ENCODE measurements around the gene ISCA1.

Gene ISCA1

GRCh38 chr9:86217076-86217755, 65.1 kb downstream of the ISCA1 start:
- Histone ChIP-seq H3K9ac (no peak overlapping the region), H3K4me3 (ENCODE audit: low read depth, low read length) (no peak overlapping the region), H3K27me3 (ENCODE audit: control insufficient read depth, insufficient read depth, low read length) (no peaks in the 10 kb centered on the region), H3K36me3 (ENCODE audit: control insufficient read depth, insufficient read depth, low read length) (no peaks in the 10 kb centered on the region), H3K79me2 (no peaks in the 10 kb centered on the region), H2AFZ (no peak overlapping the region), H3K9me3 (ENCODE audit: control insufficient read depth, low read length) (no peaks in the 10 kb centered on the region), H3K4me1 (no peaks in the 10 kb centered on the region), H3K27ac (no peak overlapping the region), H3K4me2 (ENCODE audit: low read length) (no peak overlapping the region)
- TF ChIP-seq, protein P1, sequence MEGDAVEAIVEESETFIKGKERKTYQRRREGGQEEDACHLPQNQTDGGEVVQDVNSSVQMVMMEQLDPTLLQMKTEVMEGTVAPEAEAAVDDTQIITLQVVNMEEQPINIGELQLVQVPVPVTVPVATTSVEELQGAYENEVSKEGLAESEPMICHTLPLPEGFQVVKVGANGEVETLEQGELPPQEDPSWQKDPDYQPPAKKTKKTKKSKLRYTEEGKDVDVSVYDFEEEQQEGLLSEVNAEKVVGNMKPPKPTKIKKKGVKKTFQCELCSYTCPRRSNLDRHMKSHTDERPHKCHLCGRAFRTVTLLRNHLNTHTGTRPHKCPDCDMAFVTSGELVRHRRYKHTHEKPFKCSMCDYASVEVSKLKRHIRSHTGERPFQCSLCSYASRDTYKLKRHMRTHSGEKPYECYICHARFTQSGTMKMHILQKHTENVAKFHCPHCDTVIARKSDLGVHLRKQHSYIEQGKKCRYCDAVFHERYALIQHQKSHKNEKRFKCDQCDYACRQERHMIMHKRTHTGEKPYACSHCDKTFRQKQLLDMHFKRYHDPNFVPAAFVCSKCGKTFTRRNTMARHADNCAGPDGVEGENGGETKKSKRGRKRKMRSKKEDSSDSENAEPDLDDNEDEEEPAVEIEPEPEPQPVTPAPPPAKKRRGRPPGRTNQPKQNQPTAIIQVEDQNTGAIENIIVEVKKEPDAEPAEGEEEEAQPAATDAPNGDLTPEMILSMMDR (IDR thresholded peaks at IDR 0.05) = no peak

Data from parathyroid adenoma (tissue), 2 donors.